Measurements from ENCODE around the gene NDUFB7.
"Not testable (repeated sequence)": the region's sequence is repeated elsewhere in the genome, so short reads cannot be mapped to it uniquely, and the experiment has no call there.

The NDUFB7 gene
- total RNA-seq, result 9.9 to 16.2 (median 12.4) reads per million in 4 donors

- peak; percentile 83 to 94 (median 85) for DNase-seq
These were observed at the start of gene NDUFB7 for GRCh38 chr19:14571695-14572490. NDUFB7 (minus strand) TSS chr19:14572066; CDS start chr19:14572000, 66 bp downstream.

GRCh38 chr19:14619404-14619803, 47.5 kb upstream of the NDUFB7 start:
- DNase-seq, result no peak

GRCh38 chr19:14616407-14616806, 44.5 kb upstream of the NDUFB7 start:
- no peak for DNase-seq

- DNase-seq, result no peak
These were observed 43.8 kb upstream of the NDUFB7 start for GRCh38 chr19:14615623-14616022.

- DNase-seq, result no peak
These were observed 42.2 kb upstream of the NDUFB7 start for GRCh38 chr19:14614099-14614412.

- not testable (repeated sequence) for DNase-seq
These were observed 41.7 kb upstream of the NDUFB7 start for GRCh38 chr19:14613399-14614098.

- no peak for DNase-seq
These were observed 40.8 kb upstream of the NDUFB7 start for GRCh38 chr19:14612657-14613056.

GRCh38 chr19:14612242-14612641, 40.4 kb upstream of the NDUFB7 start:
- DNase-seq, result not testable (repeated sequence)

- DNase-seq, result no peak
These were observed 39.2 kb upstream of the NDUFB7 start for GRCh38 chr19:14611051-14611450.

- DNase-seq, result no peak
These were observed 34.8 kb upstream of the NDUFB7 start for GRCh38 chr19:14606627-14607026.

GRCh38 chr19:14603990-14604387, 32.1 kb upstream of the NDUFB7 start:
- no peak for DNase-seq

GRCh38 chr19:14599548-14600147, 27.8 kb upstream of the NDUFB7 start:
- no peak for DNase-seq

- DNase-seq, result no peak
These were observed 23.7 kb upstream of the NDUFB7 start for GRCh38 chr19:14595558-14595957.

- DNase-seq, result peak in 1 of 5 donors; percentile 32
These were observed 17.6 kb upstream of the NDUFB7 start for GRCh38 chr19:14589433-14589832.

- peak in 1 of 5 donors; percentile 77 for DNase-seq
These were observed 13.3 kb upstream of the NDUFB7 start for GRCh38 chr19:14585187-14585586.

GRCh38 chr19:14584372-14584771, 12.5 kb upstream of the NDUFB7 start:
- not testable (repeated sequence) for DNase-seq

- DNase-seq, result no peak
These were observed 11.1 kb upstream of the NDUFB7 start, which contains the start of gene CLEC17A for GRCh38 chr19:14582894-14583340. CLEC17A (plus strand) TSS chr19:14583084; CDS start chr19:14583161, 77 bp downstream.

GRCh38 chr19:14580623-14581237, 8.9 kb upstream of the NDUFB7 start:
- DNase-seq, result no peak

- DNase-seq, result no peak
These were observed 6.1 kb upstream of the NDUFB7 start for GRCh38 chr19:14577885-14578427.

GRCh38 chr19:14577264-14577663, 5.4 kb upstream of the NDUFB7 start:
- DNase-seq, result no peak

GRCh38 chr19:14576363-14576762, 4.5 kb upstream of the NDUFB7 start:
- no peak for DNase-seq

GRCh38 chr19:14575428-14575980, 3.6 kb upstream of the NDUFB7 start:
- no peak for DNase-seq

Data from T-helper 1 cell (primary cell).